Sigmoid colon (tissue), 4 donors: ENCODE results near the gene ANTXR1.

Experiments used
- CTCF ChIP-seq, 4 experiments: fragments of 450-650 bp in 3 of 4; fragments of 200-600 bp in 1 of 4; IDR thresholded peaks; one replicate each; pipeline ENCODE4 v1.5.1; 2016 to 2019; ENCODE audit warnings: antibody characterized with exemption in 4 of 4, mild to moderate bottlenecking in 3 of 4, moderate library complexity in 2 of 4
- EP300 ChIP-seq, 4 donors: sonication (generic); formaldehyde crosslinking; IDR thresholded peaks; one replicate each; pipeline ENCODE4 v1.6.1; 2017; ENCODE audit warnings: antibody characterized with exemption in 4 of 4
- POLR2A ChIP-seq, 2 donors: fragments of 450-650 bp; IDR thresholded peaks; one replicate each; pipeline ENCODE4 v1.6.1; 2016; ENCODE audit warnings: antibody characterized with exemption in 2 of 2, mild to moderate bottlenecking in 2 of 2, moderate library complexity in 2 of 2
- POLR2AphosphoS5 ChIP-seq, 4 donors: sonication (generic); formaldehyde crosslinking; IDR thresholded peaks; one replicate each; pipeline ENCODE4 v1.6.1; 2017; ENCODE audit warnings: antibody characterized with exemption in 4 of 4

- TF ChIP-seq CTCF (IDR thresholded peaks at IDR 0.05) (no peak), POLR2A (IDR thresholded peaks at IDR 0.05) (no peak), POLR2AphosphoS5 (IDR thresholded peaks at IDR 0.05) (no peak), EP300 (IDR thresholded peaks at IDR 0.05) (no peak)
Measured at GRCh38 chr2:69020496-69021426, 7.8 kb downstream of the ANTXR1 start.
